Muscle layer of colon (tissue), 2 donors: ENCODE results near the gene CCDC15.

Experiments used
- H3K27ac ChIP-seq: one replicate; pipeline ENCODE4 v1.7.0; 2013; ENCODE audit warnings: low read depth, mild to moderate bottlenecking, low read length, moderate library complexity
- H3K27me3 ChIP-seq, 2 donors: one replicate each; pipeline ENCODE4 v1.7.0; 2013; ENCODE audit warnings: low read length in 2 of 2, mild to moderate bottlenecking in 2 of 2; ENCODE audit not compliant: insufficient read depth in 2 of 2, control insufficient read depth in 1 of 2
- H3K36me3 ChIP-seq: one replicate; pipeline ENCODE4 v1.7.0; 2013; ENCODE audit warnings: mild to moderate bottlenecking, low read length; ENCODE audit not compliant: insufficient read depth
- H3K4me1 ChIP-seq: one replicate; pipeline ENCODE4 v1.7.0; 2013; ENCODE audit warnings: mild to moderate bottlenecking, low read length; ENCODE audit not compliant: insufficient read depth
- H3K4me3 ChIP-seq, 2 donors: one replicate each; pipeline ENCODE4 v1.7.0; 2013; ENCODE audit warnings: low read length in 2 of 2, low read depth in 1 of 2, mild to moderate bottlenecking in 1 of 2, moderate library complexity in 1 of 2
- H3K9ac ChIP-seq: one replicate; pipeline ENCODE4 v1.7.0; 2013; ENCODE audit warnings: low read length
- H3K9me3 ChIP-seq: one replicate; pipeline ENCODE4 v1.7.0; 2013; ENCODE audit warnings: mild to moderate bottlenecking, low read length
- donor health status: abdominal sarcoma.
- donor health status: Adenocarcinoma of cecum.

CCDC15 gene

GRCh38 chr11:125079878-125080530, 126.0 kb downstream of the CCDC15 start:
- no peaks in the 10 kb centered on the region for H3K4me1 ChIP-seq
- H3K27me3 ChIP-seq: no peaks in the 10 kb centered on the region
- H3K36me3 ChIP-seq: no peaks in the 10 kb centered on the region
- H3K4me3 ChIP-seq: no peak overlapping the region
- H3K9me3 ChIP-seq: no peaks in the 10 kb centered on the region
- H3K9ac ChIP-seq: no peak overlapping the region
- H3K27ac ChIP-seq: no peak overlapping the region

GRCh38 chr11:125080531-125080911, 126.5 kb downstream of the CCDC15 start:
- no peaks in the 10 kb centered on the region for H3K9me3 ChIP-seq
- H3K4me1 ChIP-seq: no peaks in the 10 kb centered on the region
- H3K27ac ChIP-seq: no peak overlapping the region
- no peak overlapping the region for H3K9ac ChIP-seq
- H3K4me3 ChIP-seq: no peak overlapping the region
- no peaks in the 10 kb centered on the region for H3K36me3 ChIP-seq
- H3K27me3 ChIP-seq: no peaks in the 10 kb centered on the region

- Histone ChIP-seq H3K9me3 (no peaks in the 10 kb centered on the region), H3K27me3 (no peaks in the 10 kb centered on the region), H3K9ac (no peak overlapping the region), H3K36me3 (no peaks in the 10 kb centered on the region), H3K27ac (no peak overlapping the region), H3K4me1 (no peaks in the 10 kb centered on the region), H3K4me3 (no peak overlapping the region)
Observed at GRCh38 chr11:125081098-125081798, 127.2 kb downstream of the CCDC15 start.

- Histone ChIP-seq H3K36me3 (no peaks in the 10 kb centered on the region), H3K27ac (no peak overlapping the region)
Observed at GRCh38 chr11:125082040-125082439, 128.0 kb downstream of the CCDC15 start.

GRCh38 chr11:125082611-125083311, 128.8 kb downstream of the CCDC15 start:
- Histone ChIP-seq H3K36me3 (no peaks in the 10 kb centered on the region), H3K27me3 (no peaks in the 10 kb centered on the region), H3K9ac (no peak overlapping the region), H3K9me3 (no peaks in the 10 kb centered on the region), H3K4me1 (no peaks in the 10 kb centered on the region), H3K27ac (no peak overlapping the region), H3K4me3 (no peak overlapping the region)

More at GRCh38 chr11:125082040-125082439, 128.0 kb downstream of the CCDC15 start:
- H3K4me3 ChIP-seq: no peak overlapping the region
- no peaks in the 10 kb centered on the region for H3K27me3 ChIP-seq
- no peaks in the 10 kb centered on the region for H3K4me1 ChIP-seq
- H3K9ac ChIP-seq: no peak overlapping the region
- H3K9me3 ChIP-seq: no peaks in the 10 kb centered on the region

GRCh38 chr11:125083312-125084056, 129.5 kb downstream of the CCDC15 start:
- no peaks in the 10 kb centered on the region for H3K9me3 ChIP-seq
- no peak overlapping the region for H3K27ac ChIP-seq
- H3K4me1 ChIP-seq: no peaks in the 10 kb centered on the region
- H3K9ac ChIP-seq: no peak overlapping the region
- no peak overlapping the region for H3K4me3 ChIP-seq
- no peaks in the 10 kb centered on the region for H3K27me3 ChIP-seq
- no peaks in the 10 kb centered on the region for H3K36me3 ChIP-seq

GRCh38 chr11:125084057-125084416, 130.0 kb downstream of the CCDC15 start:
- H3K27ac ChIP-seq: no peak overlapping the region
- no peak overlapping the region for H3K9ac ChIP-seq
- no peaks in the 10 kb centered on the region for H3K4me1 ChIP-seq
- H3K9me3 ChIP-seq: no peaks in the 10 kb centered on the region
- no peaks in the 10 kb centered on the region for H3K36me3 ChIP-seq
- H3K27me3 ChIP-seq: no peaks in the 10 kb centered on the region
- H3K4me3 ChIP-seq: no peak overlapping the region

GRCh38 chr11:125084761-125085231, 130.8 kb downstream of the CCDC15 start:
- no peak overlapping the region for H3K9ac ChIP-seq
- H3K36me3 ChIP-seq: no peaks in the 10 kb centered on the region
- H3K4me1 ChIP-seq: no peaks in the 10 kb centered on the region
- H3K27ac ChIP-seq: no peak overlapping the region
- H3K27me3 ChIP-seq: no peaks in the 10 kb centered on the region
- no peak overlapping the region for H3K4me3 ChIP-seq
- no peaks in the 10 kb centered on the region for H3K9me3 ChIP-seq

- Histone ChIP-seq H3K27ac (no peak overlapping the region), H3K9ac (no peak overlapping the region), H3K4me1 (no peaks in the 10 kb centered on the region), H3K9me3 (no peaks in the 10 kb centered on the region), H3K36me3 (no peaks in the 10 kb centered on the region), H3K27me3 (no peaks in the 10 kb centered on the region), H3K4me3 (no peak overlapping the region)
Observed at GRCh38 chr11:125085301-125086081, 131.5 kb downstream of the CCDC15 start.

- Histone ChIP-seq H3K4me1 (peaks cover 8% of the 10 kb centered on the region), H3K36me3 (no peaks in the 10 kb centered on the region), H3K9ac (no peak overlapping the region), H3K27me3 (no peaks in the 10 kb centered on the region), H3K9me3 (no peaks in the 10 kb centered on the region), H3K27ac (no peak overlapping the region), H3K4me3 (no peak overlapping the region)
Observed at GRCh38 chr11:125086633-125087296, 132.8 kb downstream of the CCDC15 start.
